Neural cell (in vitro differentiated cells): Measurements from ENCODE around the gene FOXK2. TPM values are rescaled to one million over a fixed set of nuclear protein-coding genes. Genes with fewer than 3 reads are reported as not detected.

ENCODE experiments used
- H2AFZ ChIP-seq: fragments of 200-600, 300-800 bp; sonication (generic), shearing (Covaris generic); 2 replicates; pipeline ENCODE4 v1.6.0; 2014; ENCODE audit warnings: low read depth, mild to moderate bottlenecking, antibody characterized with exemption, low read length, moderate library complexity
- H3F3A ChIP-seq: fragments of 200-600 bp; shearing (Covaris generic); 2 replicates; pipeline ENCODE4 v1.6.1; 2016; ENCODE audit warnings: mild to moderate bottlenecking, moderate library complexity, mixed read lengths, antibody characterized with exemption, low read length; ENCODE audit not compliant: insufficient read depth, poor library complexity, severe bottlenecking
- H3K27ac ChIP-seq: fragments of 200-600, 300-800 bp; sonication (generic), shearing (Covaris generic); 2 replicates; pipeline ENCODE4 v1.5.1; 2014; ENCODE audit warnings: mild to moderate bottlenecking, low read length, moderate library complexity
- H3K27me3 ChIP-seq: fragments of 300-800, 200-600 bp; sonication (generic), shearing (Covaris generic); 2 replicates; pipeline ENCODE4 v1.6.0; 2014; ENCODE audit warnings: mild to moderate bottlenecking, low read depth, low read length, moderate library complexity; ENCODE audit not compliant: insufficient read depth
- H3K36me3 ChIP-seq: fragments of 300-800, 200-600 bp; sonication (generic), shearing (Covaris generic); 2 replicates; pipeline ENCODE4 v1.5.1; 2014; ENCODE audit warnings: mild to moderate bottlenecking, antibody characterized with exemption, low read length, moderate library complexity; ENCODE audit not compliant: insufficient read depth
- H3K4me2 ChIP-seq: fragments of 300-800, 200-600 bp; sonication (generic), shearing (Covaris generic); 2 replicates; pipeline ENCODE4 v1.6.0; 2014; ENCODE audit warnings: mild to moderate bottlenecking, low read length
- H3K4me3 ChIP-seq: fragments of 300-800, 200-600 bp; sonication (generic), shearing (Covaris generic); 2 replicates; pipeline ENCODE4 v1.5.1; 2014; ENCODE audit warnings: mild to moderate bottlenecking, low read length, moderate library complexity
- H3K79me2 ChIP-seq: fragments of 200-600 bp; shearing (Covaris generic); replicated peaks from 2 replicates; pipeline ENCODE4 v1.6.0; 2014; ENCODE audit warnings: mild to moderate bottlenecking, low read length, moderate library complexity; ENCODE audit not compliant: insufficient read depth
- H3K9ac ChIP-seq: fragments of 300-800, 200-600 bp; sonication (generic), shearing (Covaris generic); 2 replicates; pipeline ENCODE4 v1.6.1; 2016; ENCODE audit warnings: mild to moderate bottlenecking, low read length, mixed read lengths
- H3K9me2 ChIP-seq: fragments of 200-600 bp; shearing (Covaris generic); 2 replicates; pipeline ENCODE4 v1.6.1; 2016; ENCODE audit warnings: mild to moderate bottlenecking, low read length, mixed read lengths; ENCODE audit not compliant: insufficient read depth
- H3K9me3 ChIP-seq: fragments of 200-600, 300-800 bp; sonication (generic), shearing (Covaris generic); 2 replicates; pipeline ENCODE4 v1.6.1; 2016; ENCODE audit warnings: mild to moderate bottlenecking, mixed run types, low read length, moderate library complexity, mixed read lengths
- H4K20me1 ChIP-seq: fragments of 200-600 bp; shearing (Covaris generic); 2 replicates; pipeline ENCODE4 v1.6.1; 2016; ENCODE audit warnings: mild to moderate bottlenecking, mixed run types; ENCODE audit not compliant: insufficient read depth
- EP300 ChIP-seq: fragments of 450-650 bp; conservative IDR thresholded peaks from 2 replicates; pipeline ENCODE4 v1.6.1; 2014; ENCODE audit warnings: antibody characterized with exemption, mild to moderate bottlenecking, moderate library complexity; ENCODE audit not compliant: poor library complexity, severe bottlenecking
- EZH2 ChIP-seq: fragments of 200-600, 300-800 bp; shearing (Covaris generic), sonication (generic); IDR thresholded peaks from 2 replicates; pipeline ENCODE4 v1.6.1; 2014; ENCODE audit warnings: antibody characterized with exemption, low read length, borderline replicate concordance, mild to moderate bottlenecking; ENCODE audit not compliant: insufficient read depth, poor library complexity, severe bottlenecking
- MXI1 ChIP-seq: fragments of 450-650 bp; conservative IDR thresholded peaks from 2 replicates; pipeline ENCODE4 v1.6.1; 2014; ENCODE audit warnings: antibody characterized with exemption, mild to moderate bottlenecking; ENCODE audit not compliant: poor library complexity, severe bottlenecking
- POLR2AphosphoS5 ChIP-seq: IDR thresholded peaks from 2 replicates; pipeline ENCODE4 v1.6.1; 2012
- RAD21 ChIP-seq: fragments of 450-650 bp; conservative IDR thresholded peaks from 2 replicates; pipeline ENCODE4 v1.6.1; 2014; ENCODE audit warnings: antibody characterized with exemption, mild to moderate bottlenecking, moderate library complexity
- SMC3 ChIP-seq: fragments of 450-650 bp; conservative IDR thresholded peaks from 2 replicates; pipeline ENCODE4 v1.6.1; 2014; ENCODE audit warnings: antibody characterized with exemption, mild to moderate bottlenecking, moderate library complexity; ENCODE audit not compliant: poor library complexity
- TAF1 ChIP-seq: IDR thresholded peaks from 2 replicates; pipeline ENCODE4 v1.6.1; 2012; ENCODE audit warnings: low read depth
- polyA plus RNA-seq: library from polyadenylated mRNA; depleted of rRNA; stranded (reverse); fragments of >200 nt; gene quantifications from 2 replicates; pipeline ENCODE4 v1.2.3, GENCODE V29; 2014
- TF ChIP-seq, protein P1 (sequence below): IDR thresholded peaks from 2 replicates; pipeline ENCODE4 v1.6.1; 2012; ENCODE audit warnings: borderline replicate concordance
- TF ChIP-seq, protein P2 (sequence below): fragments of 450-650 bp; IDR thresholded peaks from 2 replicates; pipeline ENCODE4 v1.5.1; 2014; ENCODE audit warnings: antibody characterized with exemption, mild to moderate bottlenecking, moderate library complexity; ENCODE audit not compliant: poor library complexity, severe bottlenecking

FOXK2 gene
- polyA plus RNA-seq, 1 donor from 2014 or later = 24.4 TPM

DNA sequence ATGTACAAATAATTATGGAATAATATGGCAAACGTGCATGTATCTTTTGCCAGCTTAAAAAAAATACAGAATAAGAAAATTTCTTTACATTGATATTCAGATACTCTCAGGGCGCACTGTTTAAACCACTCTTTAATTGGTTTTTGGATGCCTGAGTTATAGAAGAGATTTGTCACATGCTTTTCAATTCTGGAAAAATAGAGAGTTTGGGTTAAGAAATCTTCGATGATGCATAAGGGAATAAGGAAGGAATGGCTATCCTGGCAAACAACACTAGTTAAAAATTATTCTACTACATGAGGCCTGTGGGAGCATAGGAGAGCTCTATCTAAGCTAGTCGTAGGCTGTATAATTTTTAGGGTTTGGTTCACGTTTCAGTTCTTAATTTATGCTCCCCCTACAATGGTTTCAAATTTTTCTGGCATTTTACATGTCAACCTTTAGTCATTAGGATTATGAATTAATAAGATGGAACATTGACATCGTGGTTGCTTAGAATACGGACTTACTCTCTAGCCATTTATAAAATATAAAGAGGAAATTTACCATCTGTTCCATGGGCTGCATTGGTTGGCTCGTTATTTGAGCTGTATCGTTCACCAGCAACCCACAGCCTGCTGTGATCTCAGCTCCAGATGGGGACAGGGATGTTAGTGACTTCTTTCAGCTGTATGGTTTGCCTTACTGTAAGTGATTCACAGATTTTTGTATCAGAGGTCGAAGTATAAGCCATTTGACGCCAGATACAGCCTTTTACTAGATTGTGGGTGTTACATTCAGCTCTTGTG lies 45.1 kb upstream of the FOXK2 start:
- Histone ChIP-seq H3K79me2 (no peaks in the 10 kb centered on the region), H3K27ac (no peak overlapping the region), H3K4me3 (no peak overlapping the region), H4K20me1 (no peaks in the 10 kb centered on the region), H3K27me3 (no peaks in the 10 kb centered on the region), H2AFZ (no peak overlapping the region), H3K4me2 (no peak overlapping the region), H3K36me3 (no peaks in the 10 kb centered on the region), H3K9ac (no peak overlapping the region), H3K9me2 (no peaks in the 10 kb centered on the region), H3K9me3 (no peaks in the 10 kb centered on the region), H3F3A (no peaks in the 10 kb centered on the region)
- TF ChIP-seq SMC3 = no peak
- TF ChIP-seq, protein P1, sequence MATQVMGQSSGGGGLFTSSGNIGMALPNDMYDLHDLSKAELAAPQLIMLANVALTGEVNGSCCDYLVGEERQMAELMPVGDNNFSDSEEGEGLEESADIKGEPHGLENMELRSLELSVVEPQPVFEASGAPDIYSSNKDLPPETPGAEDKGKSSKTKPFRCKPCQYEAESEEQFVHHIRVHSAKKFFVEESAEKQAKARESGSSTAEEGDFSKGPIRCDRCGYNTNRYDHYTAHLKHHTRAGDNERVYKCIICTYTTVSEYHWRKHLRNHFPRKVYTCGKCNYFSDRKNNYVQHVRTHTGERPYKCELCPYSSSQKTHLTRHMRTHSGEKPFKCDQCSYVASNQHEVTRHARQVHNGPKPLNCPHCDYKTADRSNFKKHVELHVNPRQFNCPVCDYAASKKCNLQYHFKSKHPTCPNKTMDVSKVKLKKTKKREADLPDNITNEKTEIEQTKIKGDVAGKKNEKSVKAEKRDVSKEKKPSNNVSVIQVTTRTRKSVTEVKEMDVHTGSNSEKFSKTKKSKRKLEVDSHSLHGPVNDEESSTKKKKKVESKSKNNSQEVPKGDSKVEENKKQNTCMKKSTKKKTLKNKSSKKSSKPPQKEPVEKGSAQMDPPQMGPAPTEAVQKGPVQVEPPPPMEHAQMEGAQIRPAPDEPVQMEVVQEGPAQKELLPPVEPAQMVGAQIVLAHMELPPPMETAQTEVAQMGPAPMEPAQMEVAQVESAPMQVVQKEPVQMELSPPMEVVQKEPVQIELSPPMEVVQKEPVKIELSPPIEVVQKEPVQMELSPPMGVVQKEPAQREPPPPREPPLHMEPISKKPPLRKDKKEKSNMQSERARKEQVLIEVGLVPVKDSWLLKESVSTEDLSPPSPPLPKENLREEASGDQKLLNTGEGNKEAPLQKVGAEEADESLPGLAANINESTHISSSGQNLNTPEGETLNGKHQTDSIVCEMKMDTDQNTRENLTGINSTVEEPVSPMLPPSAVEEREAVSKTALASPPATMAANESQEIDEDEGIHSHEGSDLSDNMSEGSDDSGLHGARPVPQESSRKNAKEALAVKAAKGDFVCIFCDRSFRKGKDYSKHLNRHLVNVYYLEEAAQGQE = no peak
- TF ChIP-seq, protein P2, sequence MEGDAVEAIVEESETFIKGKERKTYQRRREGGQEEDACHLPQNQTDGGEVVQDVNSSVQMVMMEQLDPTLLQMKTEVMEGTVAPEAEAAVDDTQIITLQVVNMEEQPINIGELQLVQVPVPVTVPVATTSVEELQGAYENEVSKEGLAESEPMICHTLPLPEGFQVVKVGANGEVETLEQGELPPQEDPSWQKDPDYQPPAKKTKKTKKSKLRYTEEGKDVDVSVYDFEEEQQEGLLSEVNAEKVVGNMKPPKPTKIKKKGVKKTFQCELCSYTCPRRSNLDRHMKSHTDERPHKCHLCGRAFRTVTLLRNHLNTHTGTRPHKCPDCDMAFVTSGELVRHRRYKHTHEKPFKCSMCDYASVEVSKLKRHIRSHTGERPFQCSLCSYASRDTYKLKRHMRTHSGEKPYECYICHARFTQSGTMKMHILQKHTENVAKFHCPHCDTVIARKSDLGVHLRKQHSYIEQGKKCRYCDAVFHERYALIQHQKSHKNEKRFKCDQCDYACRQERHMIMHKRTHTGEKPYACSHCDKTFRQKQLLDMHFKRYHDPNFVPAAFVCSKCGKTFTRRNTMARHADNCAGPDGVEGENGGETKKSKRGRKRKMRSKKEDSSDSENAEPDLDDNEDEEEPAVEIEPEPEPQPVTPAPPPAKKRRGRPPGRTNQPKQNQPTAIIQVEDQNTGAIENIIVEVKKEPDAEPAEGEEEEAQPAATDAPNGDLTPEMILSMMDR = no peak
- TF ChIP-seq EP300 = no peak
- TF ChIP-seq RAD21 = no peak
- TF ChIP-seq TAF1 = no peak
- TF ChIP-seq EZH2 = no peak
- no peak for TF ChIP-seq MXI1
- no peak for TF ChIP-seq POLR2AphosphoS5

DNA sequence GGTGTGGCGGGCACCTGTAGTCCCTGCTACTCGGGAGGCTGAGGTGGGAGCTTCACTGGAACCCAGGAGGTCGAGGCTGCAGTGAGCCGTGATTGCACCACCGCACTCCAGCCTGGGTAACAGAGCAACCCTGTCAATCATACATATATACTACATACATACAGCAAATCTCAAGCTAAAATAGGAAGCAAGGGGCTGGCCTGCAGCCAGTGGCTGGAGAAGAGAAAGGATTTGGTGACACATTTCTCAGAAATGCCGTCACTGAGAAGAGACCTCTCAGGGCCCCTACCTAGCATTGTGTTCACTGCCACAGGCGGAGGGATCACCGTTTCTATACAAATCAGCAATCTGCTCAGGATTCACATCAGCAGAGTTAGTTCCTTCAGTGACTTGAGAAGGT lies 44.1 kb upstream of the FOXK2 start:
- Histone ChIP-seq H3K36me3 (no peaks in the 10 kb centered on the region), H3K9me3 (no peaks in the 10 kb centered on the region), H4K20me1 (no peaks in the 10 kb centered on the region), H3F3A (no peaks in the 10 kb centered on the region), H3K27ac (no peak overlapping the region), H2AFZ (no peak overlapping the region), H3K9ac (no peak overlapping the region), H3K4me2 (no peak overlapping the region), H3K4me3 (no peak overlapping the region), H3K27me3 (no peaks in the 10 kb centered on the region), H3K79me2 (no peaks in the 10 kb centered on the region), H3K9me2 (no peaks in the 10 kb centered on the region)
- TF ChIP-seq POLR2AphosphoS5 (no peak), EZH2 (no peak), TAF1 (no peak), EP300 (no peak), RAD21 (no peak), MXI1 (no peak), SMC3 (no peak)
- TF ChIP-seq, protein P1 = no peak
- TF ChIP-seq, protein P2 = no peak
